Measurements from ENCODE around the gene NOS2.

Gene NOS2

GRCh38 chr17:27771586-27771985 lies 28.7 kb downstream of the NOS2 start:
- TF ChIP-seq GATA2 (IDR thresholded peaks at IDR 0.05; ENCODE audit: low read depth, low read length) (no peak), GATA3 (IDR thresholded peaks at IDR 0.05; ENCODE audit: low read depth, low read length) (no peak)

GRCh38 chr17:27770877-27771276 lies 29.5 kb downstream of the NOS2 start:
- no peak for TF ChIP-seq GATA3 (IDR thresholded peaks at IDR 0.05; ENCODE audit: low read depth, low read length)
- TF ChIP-seq GATA2 (IDR thresholded peaks at IDR 0.05; ENCODE audit: low read depth, low read length), result no peak

GRCh38 chr17:27768858-27769410 lies 31.4 kb downstream of the NOS2 start:
- no peak for TF ChIP-seq GATA2 (IDR thresholded peaks at IDR 0.05; ENCODE audit: low read depth, low read length)
- no peak for TF ChIP-seq GATA3 (IDR thresholded peaks at IDR 0.05; ENCODE audit: low read depth, low read length)

- TF ChIP-seq GATA3 (IDR thresholded peaks at IDR 0.05; ENCODE audit: low read depth, low read length), result no peak
- TF ChIP-seq GATA2 (IDR thresholded peaks at IDR 0.05; ENCODE audit: low read depth, low read length), result no peak
These were observed 33.9 kb downstream of the NOS2 start for GRCh38 chr17:27766438-27766837.

GRCh38 chr17:27765353-27765752 lies 35.0 kb downstream of the NOS2 start:
- TF ChIP-seq GATA2 (IDR thresholded peaks at IDR 0.05; ENCODE audit: low read depth, low read length) (no peak), GATA3 (IDR thresholded peaks at IDR 0.05; ENCODE audit: low read depth, low read length) (no peak)

GRCh38 chr17:27764589-27764988 lies 35.7 kb downstream of the NOS2 start:
- TF ChIP-seq GATA2 (IDR thresholded peaks at IDR 0.05; ENCODE audit: low read depth, low read length) (no peak), GATA3 (IDR thresholded peaks at IDR 0.05; ENCODE audit: low read depth, low read length) (no peak)

- TF ChIP-seq GATA2 (IDR thresholded peaks at IDR 0.05; ENCODE audit: low read depth, low read length), result no peak
- no peak for TF ChIP-seq GATA3 (IDR thresholded peaks at IDR 0.05; ENCODE audit: low read depth, low read length)
These were observed 37.6 kb downstream of the NOS2 start for GRCh38 chr17:27762527-27763305.

GRCh38 chr17:27760069-27760885 lies 40.1 kb downstream of the NOS2 start:
- TF ChIP-seq GATA3 (IDR thresholded peaks at IDR 0.05; ENCODE audit: low read depth, low read length), result no peak
- no peak for TF ChIP-seq GATA2 (IDR thresholded peaks at IDR 0.05; ENCODE audit: low read depth, low read length)

GRCh38 chr17:27759528-27759927 lies 40.8 kb downstream of the NOS2 start:
- TF ChIP-seq GATA2 (IDR thresholded peaks at IDR 0.05; ENCODE audit: low read depth, low read length) (no peak), GATA3 (IDR thresholded peaks at IDR 0.05; ENCODE audit: low read depth, low read length) (no peak)

- TF ChIP-seq GATA3 (IDR thresholded peaks at IDR 0.05; ENCODE audit: low read depth, low read length) (no peak), GATA2 (IDR thresholded peaks at IDR 0.05; ENCODE audit: low read depth, low read length) (no peak)
These were observed 43.6 kb downstream of the NOS2 start for GRCh38 chr17:27756467-27757371.

GRCh38 chr17:27755706-27756466 lies 44.4 kb downstream of the NOS2 start:
- no peak for TF ChIP-seq GATA2 (IDR thresholded peaks at IDR 0.05; ENCODE audit: low read depth, low read length)
- no peak for TF ChIP-seq GATA3 (IDR thresholded peaks at IDR 0.05; ENCODE audit: low read depth, low read length)

GRCh38 chr17:27754549-27754948 lies 45.8 kb downstream of the NOS2 start:
- TF ChIP-seq GATA2 (IDR thresholded peaks at IDR 0.05; ENCODE audit: low read depth, low read length) (no peak), GATA3 (IDR thresholded peaks at IDR 0.05; ENCODE audit: low read depth, low read length) (no peak)

All from SH-SY5Y (cell line).